ENCODE results near the gene IDH2.

IDH2 gene

DNA sequence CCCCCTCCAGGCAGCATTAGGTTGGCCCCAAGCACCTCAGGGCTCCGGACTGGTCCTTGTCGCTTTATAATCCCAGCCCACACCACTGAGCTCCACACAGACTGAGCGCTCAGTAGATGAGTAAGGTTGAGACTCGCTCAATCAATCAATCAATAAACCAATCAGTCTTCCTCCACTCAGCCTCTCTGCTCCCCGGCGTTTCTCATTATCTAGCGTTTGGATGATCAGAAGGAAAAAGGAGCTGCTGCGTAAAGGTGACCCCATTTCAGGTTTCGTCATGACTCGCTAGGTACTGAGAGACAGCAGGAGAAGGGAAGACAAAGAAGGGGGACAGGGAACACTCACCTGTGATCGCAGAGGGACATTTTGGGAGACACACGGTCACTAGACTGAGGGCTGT lies 59.9 kb downstream of the IDH2 start:
- no peak for DNase-seq

DNA sequence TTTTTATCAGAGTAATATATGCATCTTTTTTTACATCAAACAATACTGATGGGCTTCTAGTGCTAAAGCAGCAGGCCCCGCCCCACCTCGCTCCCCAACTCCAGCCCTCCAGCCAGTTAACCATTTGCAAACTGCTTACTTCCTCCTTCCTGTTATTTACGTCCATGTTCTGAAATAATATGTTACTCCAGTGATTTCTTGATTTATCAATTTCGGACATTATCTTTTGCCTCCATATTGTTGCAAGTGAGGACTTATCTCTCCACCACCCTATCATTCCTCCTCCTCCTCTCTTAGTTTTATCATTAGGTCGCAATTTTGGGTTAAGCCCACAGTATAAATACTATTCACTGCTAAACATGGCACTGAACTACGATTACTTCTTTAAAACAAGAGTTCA lies 61.6 kb downstream of the IDH2 start:
- DNase-seq: no peak

DNA sequence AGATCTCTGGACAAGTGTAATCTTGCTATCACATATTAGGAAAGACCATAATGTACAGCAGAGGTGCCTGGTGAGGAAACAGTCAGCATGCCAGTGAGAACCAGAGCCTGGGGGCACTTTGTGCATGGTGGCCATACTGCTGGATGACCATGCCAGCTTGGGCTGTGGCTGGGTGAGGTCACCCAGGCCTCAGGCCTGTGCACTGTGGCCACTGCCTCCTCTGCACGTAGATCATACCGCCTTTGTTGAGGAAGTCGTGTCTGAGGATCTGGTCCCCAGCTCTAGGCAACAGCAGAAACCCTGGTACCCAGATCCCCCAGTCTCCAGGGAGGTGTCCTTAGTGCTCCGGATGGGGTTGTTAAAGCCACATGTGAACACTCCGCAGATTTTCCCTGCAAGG lies 62.3 kb downstream of the IDH2 start:
- no peak for DNase-seq

DNA sequence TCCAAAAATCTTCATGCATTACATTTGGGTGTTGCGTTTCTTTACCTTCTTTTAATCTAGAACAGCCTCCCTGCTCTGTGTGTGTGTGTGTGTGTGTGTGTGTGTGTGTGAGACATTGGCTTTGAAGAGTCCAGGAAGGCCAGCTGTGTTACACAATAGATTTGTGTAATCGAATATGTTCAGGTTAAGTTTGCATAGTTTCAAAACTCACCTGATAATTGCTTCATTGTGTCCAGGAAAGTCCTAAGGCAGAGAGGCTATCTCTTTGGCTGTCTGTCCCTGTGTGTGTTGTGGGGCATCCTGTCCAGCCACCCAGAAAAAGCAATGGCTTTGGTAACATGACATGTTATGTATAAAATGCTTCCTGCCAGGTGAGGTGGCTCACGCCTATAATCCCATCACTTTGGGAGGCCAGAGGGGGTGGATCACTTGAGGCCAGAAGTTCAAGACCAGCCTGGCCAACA lies 63.6 kb downstream of the IDH2 start:
- DNase-seq: peak; percentile 18

DNA sequence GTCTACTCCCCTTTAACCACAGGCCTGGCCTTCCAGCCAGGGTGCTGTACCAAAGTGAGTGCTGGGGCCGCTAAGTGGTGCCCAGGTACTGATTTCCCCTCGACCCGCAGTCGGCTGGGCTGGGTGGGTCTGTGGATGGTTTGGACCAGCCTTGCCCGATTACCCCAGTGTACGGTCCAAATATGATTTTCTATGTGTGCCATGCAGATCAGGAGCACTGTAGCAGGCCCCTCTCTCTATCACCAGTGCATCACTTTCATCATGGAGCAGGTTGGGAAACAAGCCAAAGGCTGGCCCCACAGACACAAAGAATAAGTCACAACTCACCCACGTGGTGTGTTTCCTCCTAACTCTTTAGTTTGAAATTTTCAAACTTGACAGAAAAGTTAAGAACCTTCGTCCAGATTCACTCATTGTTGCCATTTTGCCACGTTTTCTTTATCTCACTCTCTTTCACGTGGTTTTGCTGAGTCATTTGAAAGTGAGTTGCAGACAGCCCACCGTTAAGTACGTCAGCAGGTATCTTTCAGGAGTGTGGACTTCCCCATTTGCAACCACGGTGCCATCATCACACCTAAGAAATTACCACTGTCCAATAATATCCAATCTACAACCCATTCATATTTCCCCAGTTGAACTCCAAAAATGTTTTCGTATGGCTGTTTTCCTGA lies 64.2 kb downstream of the IDH2 start:
- no peak for DNase-seq

DNA sequence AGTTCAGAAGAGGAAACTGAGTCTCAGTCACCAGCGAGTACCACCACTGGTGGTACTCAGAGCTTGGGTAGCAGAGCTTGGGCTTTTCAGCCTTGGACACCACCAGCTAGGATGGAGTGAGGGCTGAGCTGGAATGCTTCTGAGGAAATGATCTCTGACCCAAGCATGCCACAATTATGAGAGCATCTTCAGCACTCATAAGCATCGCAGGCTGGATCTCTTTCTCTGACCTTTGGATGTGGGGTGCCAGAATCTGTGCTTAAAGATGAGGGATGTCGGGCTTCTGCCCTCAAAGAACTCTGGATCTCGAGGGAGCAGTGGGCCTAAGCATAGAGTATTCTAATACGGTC lies 64.8 kb downstream of the IDH2 start:
- DNase-seq: no peak

DNA sequence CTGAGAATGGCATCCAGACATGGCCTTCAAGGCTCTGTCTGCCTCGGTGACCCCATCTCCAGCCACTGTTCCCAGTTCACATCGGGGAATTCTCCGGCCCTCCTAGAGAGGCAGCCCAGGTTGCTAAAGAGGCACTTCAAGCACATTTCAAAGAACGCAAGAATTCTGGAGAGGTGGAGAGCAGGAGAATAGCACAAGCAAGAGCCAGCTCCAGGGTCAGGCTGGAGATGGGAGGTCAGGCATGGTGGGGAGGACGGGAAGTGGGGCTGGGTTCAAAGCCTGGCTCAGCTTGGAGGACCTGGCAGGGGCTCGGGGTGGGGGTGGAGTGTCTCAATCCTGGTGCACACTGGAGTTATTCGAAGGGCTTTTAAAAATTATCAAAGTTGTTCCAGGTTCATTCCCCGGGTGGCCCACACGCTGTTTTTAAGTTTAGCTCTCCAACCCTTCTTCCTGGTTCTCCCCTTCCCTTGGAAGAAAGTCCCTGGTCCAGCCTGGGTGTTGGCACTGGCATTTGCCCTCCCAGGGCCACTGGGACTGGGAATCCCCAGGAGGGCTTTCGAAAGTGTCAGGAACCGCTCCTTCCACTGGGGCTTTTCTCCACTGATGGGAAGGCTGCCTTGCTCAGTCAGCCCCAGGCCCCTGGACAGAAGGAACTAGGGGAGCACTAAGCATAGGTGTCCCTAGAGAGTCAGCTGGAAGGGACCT lies 65.3 kb downstream of the IDH2 start:
- no peak for DNase-seq

DNA sequence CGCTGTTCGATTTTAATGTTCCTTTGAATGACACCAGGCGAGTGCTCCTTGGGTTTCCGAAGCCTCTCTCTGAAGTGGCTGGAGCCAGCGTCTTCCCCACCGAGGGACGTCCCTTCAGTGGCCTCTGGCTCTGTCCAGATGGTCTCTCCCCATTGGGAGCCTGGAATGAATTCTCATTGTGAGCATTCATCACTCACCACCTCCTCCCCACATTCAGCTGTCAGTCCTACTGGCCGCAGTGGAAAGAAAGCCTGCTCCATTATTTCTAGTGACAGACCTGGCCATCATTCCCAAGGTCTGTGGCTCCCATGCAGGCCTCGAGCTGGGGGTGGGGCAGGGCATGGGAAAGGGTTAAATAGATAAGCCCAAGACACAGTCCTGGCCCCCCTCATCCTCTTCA lies 65.9 kb downstream of the IDH2 start:
- no peak for DNase-seq

DNA sequence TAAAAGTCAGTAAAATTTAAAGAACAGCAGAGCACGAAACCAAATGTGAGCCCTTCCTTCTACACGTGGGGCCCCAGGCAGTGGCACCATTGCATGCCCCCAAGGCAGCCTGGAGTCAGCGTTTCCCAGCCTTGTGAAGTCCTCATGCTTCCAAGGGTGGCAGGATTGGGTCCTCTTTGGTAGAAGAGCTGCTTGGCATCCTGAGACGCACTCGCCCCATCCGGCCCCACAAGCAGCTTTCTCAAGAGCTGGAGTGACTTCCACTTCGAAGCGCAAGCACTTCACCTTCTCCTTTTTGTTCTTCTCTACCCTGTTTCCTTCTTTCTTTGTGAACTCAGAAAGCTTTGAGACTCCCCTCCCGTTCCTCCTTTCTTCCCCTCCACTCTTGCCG lies 66.4 kb downstream of the IDH2 start:
- no peak for DNase-seq

DNA sequence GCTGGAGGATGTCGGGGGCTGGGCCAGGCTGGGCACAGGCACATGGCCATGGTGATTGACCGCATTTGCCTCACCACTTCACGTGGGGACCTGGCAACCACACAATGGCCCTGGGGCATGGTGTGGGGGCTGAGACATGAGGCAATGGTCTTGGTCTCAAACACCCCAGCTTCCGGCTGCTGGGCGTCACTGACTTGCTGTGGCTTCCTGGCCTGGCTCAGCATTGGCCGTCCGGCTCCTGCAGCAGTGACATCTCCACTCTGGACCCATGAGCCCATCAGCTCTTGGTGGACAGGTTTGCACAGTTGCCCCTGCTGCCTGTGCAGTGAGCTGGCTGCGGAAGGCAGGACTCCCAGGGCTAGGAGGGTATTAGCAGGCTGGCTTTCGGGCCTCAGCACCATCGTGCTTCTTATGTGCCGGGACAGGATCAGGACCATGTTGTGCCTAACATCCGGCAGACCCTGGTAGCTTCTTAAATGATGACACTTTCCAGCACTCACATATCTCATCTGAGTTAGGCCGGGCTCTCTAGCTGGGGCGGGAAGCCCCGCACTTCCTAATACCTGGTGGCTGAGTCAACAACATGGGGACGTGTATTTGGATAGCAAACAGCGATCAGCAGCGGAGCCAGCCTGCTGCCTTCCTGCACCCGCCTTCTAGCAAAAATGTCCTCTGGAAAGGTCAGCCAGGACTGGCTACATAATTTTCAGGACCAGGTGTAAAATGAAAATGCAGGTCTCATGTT lies 67.0 kb downstream of the IDH2 start:
- DNase-seq: peak; percentile 72

DNA sequence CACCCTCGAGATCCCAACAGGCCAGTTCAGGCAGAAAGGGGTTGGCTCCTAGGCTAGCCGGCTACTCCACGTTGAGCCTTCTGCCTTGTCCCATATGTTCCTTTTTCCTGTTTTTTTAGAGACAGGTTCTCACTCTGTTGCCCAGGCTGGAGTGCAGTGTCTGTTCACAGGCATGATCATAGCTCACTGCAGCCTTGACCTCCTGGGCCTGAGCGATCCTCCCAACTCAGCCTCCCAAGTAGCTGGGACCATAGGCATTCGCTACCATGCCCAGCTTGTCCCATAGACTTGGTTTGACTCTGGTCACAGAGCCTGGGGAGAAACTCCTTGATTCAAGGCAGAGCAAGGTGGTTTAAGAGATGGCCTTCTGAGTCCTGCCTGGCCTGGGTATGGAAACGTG lies 68.8 kb downstream of the IDH2 start:
- DNase-seq: no peak
